GM19455 (cell line): ENCODE results near the gene CFAP61.

Source experiments
- ATAC-seq: cut with Tn5 transposase; IDR thresholded peaks from one replicate; pipeline ENCODE4 v1.9.1; 2021; ENCODE audit not compliant: unreplicated experiment

Gene CFAP61

DNA sequence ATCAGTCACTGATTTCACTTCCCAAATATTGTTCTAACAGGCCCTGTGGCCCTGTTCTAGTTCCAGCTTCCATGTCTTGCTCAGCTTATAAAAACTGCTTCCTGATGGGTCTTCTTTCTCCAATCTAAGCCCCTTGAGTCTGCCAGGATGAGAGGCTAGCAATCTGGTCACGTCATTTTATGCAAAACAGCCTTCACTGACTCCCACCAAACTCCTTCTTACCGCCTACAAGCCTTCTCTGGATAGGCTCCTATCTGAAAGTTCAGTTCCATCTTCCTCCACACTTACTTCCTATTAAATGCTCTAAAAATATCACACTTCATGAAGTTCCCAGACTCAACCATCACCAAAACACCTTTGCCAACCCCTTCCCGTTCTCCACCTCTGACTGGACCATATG, 15.6 kb upstream of the CFAP61 start:
- no peak for ATAC-seq

DNA sequence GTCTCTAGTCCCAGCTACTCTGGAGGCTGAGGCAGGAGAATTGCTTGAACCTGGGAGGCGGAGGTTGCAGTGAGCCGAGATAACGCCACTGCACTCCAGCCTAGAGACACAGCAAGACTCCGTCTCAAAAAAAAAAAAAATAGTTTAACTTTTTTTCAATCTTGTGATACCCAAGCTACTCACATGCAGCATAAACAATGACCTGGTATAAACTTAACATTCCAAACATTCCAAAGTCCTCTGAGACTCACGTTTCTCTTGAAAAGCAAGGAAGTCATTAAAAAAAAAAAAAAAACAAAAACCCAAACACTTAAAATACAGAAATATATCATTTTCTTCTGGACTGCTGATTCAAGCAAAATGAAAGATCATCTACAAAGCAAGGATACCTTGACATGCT, 14.4 kb upstream of the CFAP61 start:
- ATAC-seq, result no peak

DNA sequence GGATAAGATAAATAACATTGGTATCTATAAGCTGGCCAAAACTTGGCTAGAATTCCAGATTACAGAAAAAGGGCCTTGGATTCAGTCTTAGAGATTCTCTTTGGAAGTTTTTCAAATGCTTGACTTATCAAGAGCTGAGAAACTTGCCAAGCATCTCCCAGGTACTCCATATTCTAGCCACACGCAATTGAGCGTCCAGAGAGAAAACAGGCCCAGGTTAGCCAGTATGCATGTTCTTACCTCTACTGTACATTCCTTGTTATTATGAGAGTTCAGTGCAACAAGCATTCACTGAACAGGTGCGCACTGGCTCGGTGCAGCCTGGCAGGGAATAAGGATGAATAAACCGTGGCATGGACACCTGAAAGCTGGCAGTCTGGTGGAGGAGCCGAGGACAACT, 13.7 kb upstream of the CFAP61 start:
- ATAC-seq, result no peak

GRCh38 chr20:20039752-20040387, 12.5 kb upstream of the CFAP61 start:
- ATAC-seq, result no peak

DNA sequence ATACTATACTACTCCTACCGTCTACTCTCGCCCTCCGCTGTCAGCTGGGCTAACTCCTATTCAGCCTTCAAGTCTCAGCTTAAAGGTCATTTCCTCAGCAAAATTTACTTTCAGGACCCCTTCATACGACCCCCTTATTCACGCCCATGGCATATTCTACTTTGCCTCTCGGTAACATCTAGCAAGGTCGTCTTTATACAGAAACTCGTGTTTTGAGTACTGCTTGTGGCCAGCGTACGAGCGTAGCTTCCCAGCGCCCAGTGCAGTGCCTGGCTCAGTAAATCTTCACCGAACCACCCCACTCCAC, 612 bp upstream of the CFAP61 start:
- ATAC-seq, result no peak

- ATAC-seq, result no peak
Observed at GRCh38 chr20:20060234-20060998, 8.1 kb downstream of the CFAP61 start.

- no peak for ATAC-seq
Observed at GRCh38 chr20:20063941-20064702, 11.8 kb downstream of the CFAP61 start.

DNA sequence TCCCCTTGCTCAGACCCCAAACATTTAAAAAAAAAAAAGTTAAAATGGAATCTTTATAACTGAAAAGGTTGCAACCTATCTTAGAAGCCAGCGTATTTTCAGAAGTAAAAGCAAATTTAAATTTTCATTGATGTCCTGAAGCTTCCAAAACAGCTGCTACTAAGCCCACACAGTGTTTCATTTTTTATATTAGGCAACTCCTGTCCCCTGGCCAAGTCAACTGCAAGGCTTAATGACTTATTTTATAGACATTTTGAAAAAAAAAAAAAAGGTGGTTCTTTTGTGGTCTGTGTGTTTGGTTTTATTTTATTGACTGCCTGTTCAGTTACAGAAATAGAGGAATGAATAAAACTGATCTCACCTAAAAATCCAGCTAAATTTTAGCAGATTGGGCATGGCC, 13.0 kb downstream of the CFAP61 start:
- ATAC-seq, result no peak

DNA sequence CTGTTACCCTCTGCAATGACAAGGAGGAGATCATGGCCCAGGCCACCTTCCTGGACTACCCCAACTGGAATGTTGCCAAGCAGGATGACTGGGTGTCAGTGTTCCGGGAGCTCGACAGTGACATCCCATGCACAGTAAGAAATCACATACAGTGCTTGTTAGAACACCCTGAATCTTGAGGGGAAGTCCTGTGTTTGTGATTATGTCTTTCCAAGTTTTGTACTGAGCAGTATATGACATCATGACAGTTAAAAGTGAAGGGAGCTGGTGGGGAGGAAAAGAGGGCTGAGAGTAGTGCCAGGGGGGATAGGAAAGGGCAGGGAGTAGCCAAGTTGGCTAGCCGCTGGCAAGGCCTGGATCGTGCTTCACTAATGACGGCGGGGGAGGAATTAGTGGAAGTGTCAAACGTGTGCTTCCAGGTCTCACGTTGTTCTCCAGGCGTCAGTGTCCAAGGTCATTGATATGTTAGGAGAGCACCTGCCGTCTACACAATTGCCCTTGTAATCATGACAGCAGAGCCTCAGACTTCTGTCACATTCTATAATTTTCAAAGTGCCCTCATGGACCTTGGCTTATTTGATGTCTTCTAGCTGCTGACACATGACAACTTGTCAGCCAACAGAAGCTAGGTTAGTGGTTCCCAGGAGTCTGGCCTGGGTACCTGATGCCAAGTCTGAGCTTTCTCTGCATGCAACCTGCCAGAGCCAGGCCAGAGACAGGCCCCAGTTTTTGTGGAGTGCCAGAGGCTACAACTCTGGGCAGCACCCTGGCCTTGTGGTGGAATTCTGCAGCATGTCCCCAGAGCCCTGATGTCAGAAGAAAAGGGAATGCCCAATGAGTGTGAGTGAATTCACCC, 18.8 kb downstream of the CFAP61 start:
- ATAC-seq, result no peak

DNA sequence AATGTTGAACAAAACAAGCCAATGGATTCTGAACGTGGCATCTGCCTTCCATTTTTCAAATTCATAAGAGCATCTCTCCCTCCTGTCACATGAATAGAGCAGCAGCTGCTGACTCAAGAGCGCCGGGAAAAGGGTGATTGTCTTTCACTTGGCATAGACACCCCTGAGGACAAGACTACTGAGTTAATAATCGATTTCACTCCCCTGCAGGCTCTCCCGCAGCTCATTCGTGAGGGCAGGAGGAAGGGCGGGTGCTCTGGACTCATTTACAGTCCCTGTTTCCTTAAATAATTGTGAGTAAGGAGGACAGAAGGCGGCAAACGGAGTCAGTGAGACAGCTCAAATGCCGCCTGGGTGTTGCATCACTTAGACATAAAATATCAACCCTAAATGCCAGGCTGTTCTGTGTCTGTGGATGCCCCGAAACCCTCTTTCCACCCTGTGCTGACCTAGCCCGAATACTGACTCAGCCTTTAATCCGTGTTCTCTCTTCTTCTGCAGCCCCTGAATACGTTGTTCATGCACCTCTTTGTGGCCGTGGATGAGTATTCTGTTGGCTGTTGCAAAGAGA, 21.6 kb downstream of the CFAP61 start:
- ATAC-seq, result no peak

DNA sequence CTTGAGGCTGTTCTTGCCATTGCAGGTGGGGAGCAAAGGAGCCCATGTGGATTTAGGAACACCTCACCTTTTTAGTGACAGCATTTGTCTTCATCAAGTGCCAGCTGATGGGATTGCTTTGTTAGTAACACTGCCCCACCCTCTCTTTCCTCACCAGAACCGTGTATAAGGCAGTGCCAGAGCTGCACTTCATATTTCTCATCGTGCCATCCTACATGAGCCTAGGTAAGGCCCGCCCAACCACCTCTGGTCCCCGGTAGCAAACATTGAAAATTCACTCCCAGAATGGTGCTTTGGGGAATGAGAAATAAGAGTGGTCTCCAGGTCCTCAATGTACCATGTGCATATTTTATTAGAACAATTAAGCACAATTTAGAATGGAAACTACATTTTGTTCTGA, 22.7 kb downstream of the CFAP61 start:
- no peak for ATAC-seq

- ATAC-seq, result no peak
Observed at GRCh38 chr20:20076297-20077065, 24.1 kb downstream of the CFAP61 start.

GRCh38 chr20:20078041-20078440, 25.7 kb downstream of the CFAP61 start:
- ATAC-seq, result no peak

- no peak for ATAC-seq
Observed at GRCh38 chr20:20079102-20079784, 26.9 kb downstream of the CFAP61 start.

DNA sequence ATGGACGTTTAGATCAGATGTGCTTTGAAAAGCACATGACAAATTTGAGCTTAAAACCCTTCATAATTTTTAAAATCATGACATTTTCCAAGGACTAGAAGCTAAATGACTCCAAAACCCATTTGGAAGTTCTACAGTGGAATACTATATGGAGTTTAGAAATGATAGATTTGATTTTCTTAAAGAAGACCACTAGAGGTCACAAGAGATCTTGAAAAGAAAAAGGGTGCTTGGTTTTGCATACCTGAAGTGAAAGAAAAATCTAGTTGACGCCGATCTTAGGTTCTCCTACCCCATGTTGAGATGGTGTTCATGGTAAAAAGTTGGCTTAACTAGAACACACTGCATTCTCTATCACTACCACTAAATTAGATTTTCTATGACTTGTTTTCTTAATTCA, 31.5 kb downstream of the CFAP61 start:
- peak; percentile 93 for ATAC-seq

DNA sequence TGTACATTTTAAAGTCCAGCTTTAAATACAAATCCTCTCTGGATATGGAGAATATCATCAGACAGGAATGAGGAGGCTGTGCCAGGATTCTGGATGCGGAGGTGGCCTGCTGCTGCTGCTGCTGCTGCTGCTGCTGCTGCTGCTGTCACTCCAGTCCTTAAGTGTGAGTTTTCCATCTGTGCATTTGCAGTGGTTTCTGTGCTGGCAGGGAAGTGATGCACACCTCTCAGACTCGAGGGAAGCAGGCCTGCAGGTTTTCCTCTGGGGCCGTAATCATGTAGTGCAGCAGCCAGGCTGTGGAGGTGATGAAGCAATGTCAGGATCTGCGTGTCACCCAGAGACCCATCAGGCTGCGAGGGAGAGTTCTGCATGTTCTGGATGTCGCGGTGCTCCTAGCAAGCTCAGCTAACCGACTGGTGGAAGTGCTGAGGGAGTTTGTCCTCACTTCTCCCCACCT, 32.0 kb downstream of the CFAP61 start:
- ATAC-seq, result no peak

- no peak for ATAC-seq
Observed at GRCh38 chr20:20085071-20085470, 32.7 kb downstream of the CFAP61 start.

DNA sequence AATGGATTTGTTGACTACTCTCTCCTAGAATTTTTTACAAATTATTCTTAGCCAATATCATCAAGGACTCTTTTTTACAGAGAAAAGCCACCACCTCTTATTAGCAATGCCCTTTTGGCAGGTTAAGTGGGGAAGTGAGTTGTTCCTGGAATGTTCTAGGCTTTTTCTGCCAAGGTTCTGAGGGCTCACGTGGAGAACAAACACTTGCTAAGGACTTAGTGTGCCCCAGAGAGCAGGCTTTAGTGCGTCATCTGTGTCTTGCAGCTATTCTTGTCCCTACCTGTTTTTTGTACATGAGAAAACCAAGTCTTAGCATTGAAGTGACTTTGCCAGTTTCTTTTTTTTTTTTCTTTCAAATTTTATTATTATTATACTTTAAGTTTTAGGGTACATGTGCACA, 33.5 kb downstream of the CFAP61 start:
- ATAC-seq, result no peak

GRCh38 chr20:20089018-20089417, 36.7 kb downstream of the CFAP61 start:
- no peak for ATAC-seq

DNA sequence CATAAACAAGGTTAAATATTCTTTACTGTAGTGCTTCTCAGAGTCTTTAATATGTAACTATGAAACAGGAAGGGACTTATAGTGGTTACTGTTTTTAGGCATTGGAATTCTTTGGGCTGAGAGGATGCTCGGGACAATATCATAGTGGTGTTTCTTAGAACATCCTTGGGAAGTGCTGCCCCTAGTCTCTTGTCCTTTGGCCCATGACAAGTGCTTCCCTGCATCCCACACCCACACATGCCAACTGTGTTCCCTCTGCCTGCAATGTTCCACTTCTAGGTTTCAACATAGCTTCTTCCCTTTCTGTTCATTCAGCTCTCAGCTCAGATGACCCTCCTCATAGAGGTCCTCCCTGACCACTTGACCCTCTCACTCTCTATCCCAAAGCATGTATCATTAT, 37.6 kb downstream of the CFAP61 start:
- no peak for ATAC-seq
